ENCODE results near the gene ZNF428.

GRCh38 chr19:43660971-43661360, 41.5 kb upstream of the ZNF428 start:
- TF ChIP-seq, protein P1, sequence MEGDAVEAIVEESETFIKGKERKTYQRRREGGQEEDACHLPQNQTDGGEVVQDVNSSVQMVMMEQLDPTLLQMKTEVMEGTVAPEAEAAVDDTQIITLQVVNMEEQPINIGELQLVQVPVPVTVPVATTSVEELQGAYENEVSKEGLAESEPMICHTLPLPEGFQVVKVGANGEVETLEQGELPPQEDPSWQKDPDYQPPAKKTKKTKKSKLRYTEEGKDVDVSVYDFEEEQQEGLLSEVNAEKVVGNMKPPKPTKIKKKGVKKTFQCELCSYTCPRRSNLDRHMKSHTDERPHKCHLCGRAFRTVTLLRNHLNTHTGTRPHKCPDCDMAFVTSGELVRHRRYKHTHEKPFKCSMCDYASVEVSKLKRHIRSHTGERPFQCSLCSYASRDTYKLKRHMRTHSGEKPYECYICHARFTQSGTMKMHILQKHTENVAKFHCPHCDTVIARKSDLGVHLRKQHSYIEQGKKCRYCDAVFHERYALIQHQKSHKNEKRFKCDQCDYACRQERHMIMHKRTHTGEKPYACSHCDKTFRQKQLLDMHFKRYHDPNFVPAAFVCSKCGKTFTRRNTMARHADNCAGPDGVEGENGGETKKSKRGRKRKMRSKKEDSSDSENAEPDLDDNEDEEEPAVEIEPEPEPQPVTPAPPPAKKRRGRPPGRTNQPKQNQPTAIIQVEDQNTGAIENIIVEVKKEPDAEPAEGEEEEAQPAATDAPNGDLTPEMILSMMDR (conservative IDR thresholded peaks at IDR 0.05; ENCODE audit: low read depth in 2 of 2) = no peak
- TF ChIP-seq JUNB (IDR thresholded peaks at IDR 0.05; ENCODE audit: unreplicated experiment) = no peak
- no peak for TF ChIP-seq EZH2 (IDR thresholded peaks at IDR 0.05; ENCODE audit: low read depth, unreplicated experiment)
- no peak for TF ChIP-seq EZH2phosphoT487 (IDR thresholded peaks at IDR 0.05; ENCODE audit: unreplicated experiment)
- TF ChIP-seq POLR2AphosphoS5 (IDR thresholded peaks at IDR 0.05; ENCODE audit: low read depth) = no peak
- no peak for TF ChIP-seq REST (IDR thresholded peaks at IDR 0.05; ENCODE audit: unreplicated experiment)
- no peak for TF ChIP-seq CREB1 (CRISPR knock-in tag; IDR thresholded peaks at IDR 0.05; ENCODE audit: low read depth)
- TF ChIP-seq ETS1 (IDR thresholded peaks at IDR 0.05) = no peak
- no peak for TF ChIP-seq ZNF114 (CRISPR knock-in tag; IDR thresholded peaks at IDR 0.05)
- no peak for TF ChIP-seq NANOG (IDR thresholded peaks at IDR 0.05; ENCODE audit: borderline replicate concordance)
- no peak for TF ChIP-seq STAT1 (IDR thresholded peaks at IDR 0.05; ENCODE audit: unreplicated experiment)
- TF ChIP-seq, protein P2, sequence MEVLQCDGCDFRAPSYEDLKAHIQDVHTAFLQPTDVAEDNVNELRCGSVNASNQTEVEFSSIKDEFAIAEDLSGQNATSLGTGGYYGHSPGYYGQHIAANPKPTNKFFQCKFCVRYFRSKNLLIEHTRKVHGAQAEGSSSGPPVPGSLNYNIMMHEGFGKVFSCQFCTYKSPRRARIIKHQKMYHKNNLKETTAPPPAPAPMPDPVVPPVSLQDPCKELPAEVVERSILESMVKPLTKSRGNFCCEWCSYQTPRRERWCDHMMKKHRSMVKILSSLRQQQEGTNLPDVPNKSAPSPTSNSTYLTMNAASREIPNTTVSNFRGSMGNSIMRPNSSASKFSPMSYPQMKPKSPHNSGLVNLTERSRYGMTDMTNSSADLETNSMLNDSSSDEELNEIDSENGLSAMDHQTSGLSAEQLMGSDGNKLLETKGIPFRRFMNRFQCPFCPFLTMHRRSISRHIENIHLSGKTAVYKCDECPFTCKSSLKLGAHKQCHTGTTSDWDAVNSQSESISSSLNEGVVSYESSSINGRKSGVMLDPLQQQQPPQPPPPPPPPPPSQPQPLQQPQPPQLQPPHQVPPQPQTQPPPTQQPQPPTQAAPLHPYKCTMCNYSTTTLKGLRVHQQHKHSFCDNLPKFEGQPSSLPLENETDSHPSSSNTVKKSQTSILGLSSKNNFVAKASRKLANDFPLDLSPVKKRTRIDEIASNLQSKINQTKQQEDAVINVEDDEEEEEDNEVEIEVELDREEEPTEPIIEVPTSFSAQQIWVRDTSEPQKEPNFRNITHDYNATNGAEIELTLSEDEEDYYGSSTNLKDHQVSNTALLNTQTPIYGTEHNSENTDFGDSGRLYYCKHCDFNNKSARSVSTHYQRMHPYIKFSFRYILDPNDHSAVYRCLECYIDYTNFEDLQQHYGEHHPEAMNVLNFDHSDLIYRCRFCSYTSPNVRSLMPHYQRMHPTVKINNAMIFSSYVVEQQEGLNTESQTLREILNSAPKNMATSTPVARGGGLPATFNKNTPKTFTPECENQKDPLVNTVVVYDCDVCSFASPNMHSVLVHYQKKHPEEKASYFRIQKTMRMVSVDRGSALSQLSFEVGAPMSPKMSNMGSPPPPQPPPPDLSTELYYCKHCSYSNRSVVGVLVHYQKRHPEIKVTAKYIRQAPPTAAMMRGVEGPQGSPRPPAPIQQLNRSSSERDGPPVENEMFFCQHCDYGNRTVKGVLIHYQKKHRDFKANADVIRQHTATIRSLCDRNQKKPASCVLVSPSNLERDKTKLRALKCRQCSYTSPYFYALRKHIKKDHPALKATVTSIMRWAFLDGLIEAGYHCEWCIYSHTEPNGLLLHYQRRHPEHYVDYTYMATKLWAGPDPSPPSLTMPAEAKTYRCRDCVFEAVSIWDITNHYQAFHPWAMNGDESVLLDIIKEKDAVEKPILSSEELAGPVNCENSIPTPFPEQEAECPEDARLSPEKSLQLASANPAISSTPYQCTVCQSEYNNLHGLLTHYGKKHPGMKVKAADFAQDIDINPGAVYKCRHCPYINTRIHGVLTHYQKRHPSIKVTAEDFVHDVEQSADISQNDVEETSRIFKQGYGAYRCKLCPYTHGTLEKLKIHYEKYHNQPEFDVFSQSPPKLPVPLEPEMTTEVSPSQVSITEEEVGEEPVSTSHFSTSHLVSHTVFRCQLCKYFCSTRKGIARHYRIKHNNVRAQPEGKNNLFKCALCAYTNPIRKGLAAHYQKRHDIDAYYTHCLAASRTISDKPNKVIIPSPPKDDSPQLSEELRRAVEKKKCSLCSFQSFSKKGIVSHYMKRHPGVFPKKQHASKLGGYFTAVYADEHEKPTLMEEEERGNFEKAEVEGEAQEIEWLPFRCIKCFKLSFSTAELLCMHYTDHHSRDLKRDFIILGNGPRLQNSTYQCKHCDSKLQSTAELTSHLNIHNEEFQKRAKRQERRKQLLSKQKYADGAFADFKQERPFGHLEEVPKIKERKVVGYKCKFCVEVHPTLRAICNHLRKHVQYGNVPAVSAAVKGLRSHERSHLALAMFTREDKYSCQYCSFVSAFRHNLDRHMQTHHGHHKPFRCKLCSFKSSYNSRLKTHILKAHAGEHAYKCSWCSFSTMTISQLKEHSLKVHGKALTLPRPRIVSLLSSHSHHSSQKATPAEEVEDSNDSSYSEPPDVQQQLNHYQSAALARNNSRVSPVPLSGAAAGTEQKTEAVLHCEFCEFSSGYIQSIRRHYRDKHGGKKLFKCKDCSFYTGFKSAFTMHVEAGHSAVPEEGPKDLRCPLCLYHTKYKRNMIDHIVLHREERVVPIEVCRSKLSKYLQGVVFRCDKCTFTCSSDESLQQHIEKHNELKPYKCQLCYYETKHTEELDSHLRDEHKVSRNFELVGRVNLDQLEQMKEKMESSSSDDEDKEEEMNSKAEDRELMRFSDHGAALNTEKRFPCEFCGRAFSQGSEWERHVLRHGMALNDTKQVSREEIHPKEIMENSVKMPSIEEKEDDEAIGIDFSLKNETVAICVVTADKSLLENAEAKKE (CRISPR knock-in tag; IDR thresholded peaks at IDR 0.05) = no peak
- TF ChIP-seq ZNF331 (CRISPR knock-in tag; IDR thresholded peaks at IDR 0.05; ENCODE audit: low read depth) = no peak
